GM12891 (cell line): ENCODE data around the gene CIP2A.

Source experiments
- DNase-seq: peaks from one replicate; pipeline ENCODE4 v3.0.0; 2011; ENCODE audit warnings: low spot score; ENCODE audit not compliant: insufficient read length
- FAIRE-seq: peaks from 2 replicates; lab custom pipeline; 2011; peaks lifted over from hg19 to GRCh38; lab: Jason Lieb, UNC
- PAX5 ChIP-seq: IDR thresholded peaks from 2 replicates; pipeline ENCODE4 v1.6.1; 2011; ENCODE audit warnings: low read length, moderate library complexity, mild to moderate bottlenecking; ENCODE audit not compliant: insufficient read depth, severe bottlenecking
- POLR2A ChIP-seq: IDR thresholded peaks from 2 replicates; pipeline ENCODE4 v1.6.1; 2011; ENCODE audit warnings: low read depth, low read length, control low read depth
- POLR2AphosphoS5 ChIP-seq: IDR thresholded peaks from 2 replicates; pipeline ENCODE4 v1.6.1; 2011; ENCODE audit warnings: low read depth, low read length, control low read depth
- POU2F2 ChIP-seq: IDR thresholded peaks from 2 replicates; pipeline ENCODE4 v1.6.1; 2011; ENCODE audit warnings: low read depth, mild to moderate bottlenecking, control low read depth, low read length, moderate library complexity
- SPI1 ChIP-seq: IDR thresholded peaks from 2 replicates; pipeline ENCODE4 v1.6.1; 2011; ENCODE audit warnings: low read depth, low read length, control low read depth
- TAF1 ChIP-seq: IDR thresholded peaks from 2 replicates; pipeline ENCODE4 v1.6.1; 2011; ENCODE audit warnings: low read depth, low read length, control low read depth

Gene CIP2A

DNA sequence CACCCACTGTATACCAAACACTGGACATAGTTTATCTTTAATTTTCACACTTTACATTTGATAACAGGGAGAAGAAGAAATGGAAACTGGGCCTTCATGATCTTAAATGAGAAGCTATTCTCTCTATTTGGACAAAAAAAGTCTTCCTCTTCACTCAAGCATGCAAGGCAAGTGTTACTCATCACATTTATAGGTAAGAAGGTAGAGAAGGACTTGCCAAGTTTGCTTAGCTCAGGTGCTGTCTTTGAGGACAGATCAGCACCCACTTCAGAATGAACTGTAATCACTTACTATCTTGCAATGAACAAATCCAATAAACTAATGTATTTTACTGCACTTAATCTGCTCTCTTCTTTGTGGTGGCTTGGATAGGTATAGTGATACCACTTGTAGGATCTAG, 77.7 kb downstream of the CIP2A start:
- FAIRE-seq (no peak), DNase-seq (no peak)
- TF ChIP-seq TAF1, result no peak

- FAIRE-seq, result no peak
- no peak for DNase-seq
- no peak for TF ChIP-seq POLR2AphosphoS5
- TF ChIP-seq TAF1, result no peak
- no peak for TF ChIP-seq POU2F2
- no peak for TF ChIP-seq PAX5
- TF ChIP-seq POLR2A, result no peak
- no peak for TF ChIP-seq SPI1
These were observed 78.2 kb downstream of the CIP2A start for GRCh38 chr3:108511055-108511454.

- FAIRE-seq (no peak), DNase-seq (no peak)
- TF ChIP-seq POLR2A (no peak), POU2F2 (no peak), PAX5 (no peak), POLR2AphosphoS5 (no peak), TAF1 (no peak), SPI1 (no peak)
These were observed 78.7 kb downstream of the CIP2A start, which contains the start of gene MYH15 for GRCh38 chr3:108510496-108510895. MYH15 (minus strand) TSS chr3:108510596; CDS start chr3:108510530, 66 bp downstream.

DNA sequence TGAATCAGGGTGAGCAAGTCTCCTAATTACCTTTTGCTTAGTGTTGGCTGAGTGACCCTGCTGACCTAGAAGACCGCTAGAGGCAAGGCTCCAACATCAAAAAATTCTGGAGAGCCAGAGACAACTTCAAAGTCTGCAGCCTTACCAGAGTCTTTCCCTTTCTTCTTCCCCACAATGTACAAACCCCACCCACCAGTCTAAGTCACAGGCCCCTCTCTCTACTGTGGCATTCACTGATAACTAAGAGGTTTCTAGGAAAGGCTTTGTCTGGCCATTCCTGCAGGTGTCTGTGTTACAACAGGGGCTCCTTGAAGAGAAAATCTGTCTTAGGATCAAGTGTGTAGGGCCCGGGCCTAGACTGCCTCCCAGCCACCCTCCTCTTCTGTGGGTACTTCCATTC, 79.4 kb downstream of the CIP2A start:
- TF ChIP-seq PAX5 (no peak), SPI1 (no peak), POU2F2 (no peak), POLR2AphosphoS5 (no peak), POLR2A (no peak), TAF1 (no peak)
- FAIRE-seq (no peak), DNase-seq (no peak)

DNA sequence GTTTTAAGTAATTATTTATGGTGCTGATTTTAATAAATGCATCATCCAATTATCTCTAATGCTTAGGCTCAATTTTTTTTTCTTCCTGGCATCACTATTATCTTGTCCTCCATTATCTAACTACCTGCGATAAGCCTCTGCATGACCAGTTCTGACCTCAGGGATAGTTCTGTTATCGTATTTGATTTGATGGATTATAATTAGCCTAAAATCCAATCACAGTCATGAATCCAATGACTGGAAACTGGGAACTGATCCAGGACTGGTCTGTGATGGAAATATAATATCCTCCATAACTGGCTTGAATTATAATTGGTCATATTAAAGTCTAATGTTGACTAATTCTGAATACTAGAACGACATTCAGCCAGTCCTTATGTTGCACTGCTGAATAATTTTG, 80.0 kb downstream of the CIP2A start:
- DNase-seq (no peak), FAIRE-seq (no peak)
- TF ChIP-seq SPI1 (no peak), TAF1 (no peak), POLR2AphosphoS5 (no peak), POU2F2 (no peak), PAX5 (no peak), POLR2A (no peak)

- TF ChIP-seq SPI1 (no peak), POU2F2 (no peak), TAF1 (no peak), POLR2AphosphoS5 (no peak), PAX5 (no peak), POLR2A (no peak)
- DNase-seq (no peak), FAIRE-seq (peak; percentile 20)
These were observed 81.3 kb downstream of the CIP2A start for GRCh38 chr3:108507902-108508301.

DNA sequence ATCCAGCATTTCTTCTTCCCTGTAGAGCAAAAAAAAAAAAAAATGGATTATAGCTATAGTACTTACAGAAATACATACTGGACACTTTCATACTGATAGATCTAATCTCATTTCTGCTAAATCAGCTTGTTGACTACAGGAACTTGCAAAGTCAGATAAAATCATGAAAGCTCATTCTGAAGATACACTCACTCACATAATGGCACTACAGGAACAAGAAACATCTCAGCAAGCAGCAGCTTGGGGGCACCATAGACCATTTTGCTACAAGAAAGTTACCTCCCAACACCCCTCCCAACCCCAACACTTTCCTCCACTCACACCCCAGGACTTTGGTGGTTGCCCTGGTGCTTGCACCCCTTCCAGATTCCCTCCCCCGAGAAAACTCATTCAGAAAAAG, 83.4 kb downstream of the CIP2A start:
- no peak for DNase-seq
- TF ChIP-seq POU2F2 (no peak), SPI1 (no peak)
- no peak for FAIRE-seq

DNA sequence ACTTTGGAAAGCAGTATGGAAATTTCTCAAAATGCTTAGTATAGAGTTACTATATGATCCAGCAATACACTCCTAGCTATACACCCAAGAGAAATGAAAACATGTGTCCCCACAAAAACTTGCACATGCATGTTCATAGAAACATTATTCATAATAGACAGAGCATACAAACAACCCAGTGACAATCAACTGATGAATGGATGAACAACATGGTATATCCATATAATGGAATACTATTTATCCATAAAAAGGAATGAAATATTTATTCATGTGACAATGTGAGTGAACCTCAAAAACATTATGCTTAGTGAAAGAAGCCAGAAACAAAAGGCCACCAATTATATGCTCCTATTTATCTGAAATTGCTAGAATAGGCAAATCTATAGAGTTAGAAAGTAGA, 85.5 kb downstream of the CIP2A start:
- no peak for DNase-seq
- TF ChIP-seq POLR2AphosphoS5, result no peak
- no peak for TF ChIP-seq POLR2A
- FAIRE-seq, result no peak

DNA sequence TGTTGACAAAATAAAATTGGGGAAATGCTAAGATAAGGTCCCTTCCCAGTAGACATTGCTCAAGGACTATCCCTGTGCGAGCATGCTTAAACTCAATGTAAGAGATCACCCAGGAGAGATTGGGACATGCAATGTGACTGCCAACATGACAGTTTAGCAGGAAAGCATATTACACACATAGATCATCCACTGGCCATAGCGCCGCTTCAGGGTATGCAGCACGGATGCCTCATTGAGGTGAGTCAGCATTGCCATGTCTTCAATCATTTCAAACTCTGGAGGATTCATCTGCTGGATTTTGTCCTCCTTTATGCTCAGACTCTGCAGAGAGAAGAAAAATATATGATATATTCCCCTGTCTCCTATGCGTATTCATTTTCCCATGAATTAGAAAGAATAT, 87.7 kb downstream of the CIP2A start:
- no peak for DNase-seq
- no peak for FAIRE-seq
- TF ChIP-seq SPI1, result no peak

DNA sequence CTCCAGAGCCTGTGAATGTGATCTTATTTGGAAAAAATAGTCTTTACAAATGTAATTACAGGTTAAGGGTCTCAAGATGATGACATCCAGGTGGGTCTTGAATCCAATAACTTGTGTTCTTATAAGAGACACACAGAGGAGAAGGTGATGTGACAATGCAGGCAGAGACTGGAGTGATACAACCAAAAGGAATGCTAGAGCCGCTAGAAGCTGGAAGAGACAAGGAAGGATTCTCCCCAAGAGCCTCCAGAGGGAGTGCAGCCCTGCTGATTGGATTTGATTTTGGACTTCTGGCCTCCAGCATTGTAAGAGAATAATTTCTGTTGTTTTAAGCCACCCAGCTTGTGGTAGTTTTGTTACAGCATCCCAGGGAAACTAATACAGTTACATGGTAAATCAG, 88.5 kb downstream of the CIP2A start:
- DNase-seq (no peak), FAIRE-seq (no peak)
- TF ChIP-seq POLR2AphosphoS5 (no peak), SPI1 (no peak), POLR2A (no peak), TAF1 (no peak), PAX5 (no peak), POU2F2 (no peak)
